Naive B cell (primary cell): ENCODE data around the gene PTPRU. TPM values are rescaled to one million over a fixed set of nuclear protein-coding genes. Genes with fewer than 3 reads are reported as not detected.

Source experiments
- ATAC-seq, 2 donors: fragments of 150-1000 bp; cut with Tn5 transposase; 2 replicates each; pipeline ENCODE4 v1.10.0; 2021; ENCODE audit warnings: low read depth in 2 of 2, mild to moderate bottlenecking in 2 of 2, moderate library complexity in 2 of 2
- DNase-seq: peaks from one replicate; pipeline ENCODE4 v3.0.0; 2022
- H3K27ac Mint-ChIP-seq, 6 donors: one replicate each; pipeline ENCODE4 v1.8.0; 2020 to 2022; ENCODE audit warnings: mild to moderate bottlenecking in 6 of 6, mixed read lengths in 6 of 6, moderate library complexity in 5 of 6, inconsistent platforms in 2 of 6
- H3K27me3 Mint-ChIP-seq, 3 donors: one replicate each; pipeline ENCODE4 v1.8.0; 2021 to 2022; ENCODE audit warnings: mixed read lengths in 3 of 3, mild to moderate bottlenecking in 1 of 3
- H3K36me3 Mint-ChIP-seq, 2 donors: one replicate each; pipeline ENCODE4 v1.8.0; 2020 to 2022; ENCODE audit warnings: mixed read lengths in 2 of 2, inconsistent platforms in 1 of 2, mild to moderate bottlenecking in 1 of 2
- H3K4me1 Mint-ChIP-seq, 3 donors: one replicate each; pipeline ENCODE4 v1.8.0; 2020 to 2022; ENCODE audit warnings: mixed read lengths in 3 of 3, inconsistent platforms in 1 of 3, mild to moderate bottlenecking in 1 of 3, moderate library complexity in 1 of 3
- H3K4me3 Mint-ChIP-seq, 8 donors: one replicate each; pipeline ENCODE4 v1.8.0; 2020 to 2022; ENCODE audit warnings: mild to moderate bottlenecking in 8 of 8, mixed read lengths in 8 of 8, moderate library complexity in 8 of 8, inconsistent platforms in 2 of 8
- H3K9me3 Mint-ChIP-seq, 7 donors: one replicate each; pipeline ENCODE4 v1.8.0; 2020 to 2022; ENCODE audit warnings: mixed read lengths in 7 of 7, mild to moderate bottlenecking in 5 of 7, inconsistent platforms in 2 of 7, moderate library complexity in 1 of 7
- polyA plus RNA-seq, 6 donors: library from polyadenylated mRNA; unstranded; fragments of 300-500 nt; fragmentation: Illumina TruSeq; gene quantifications; one replicate each; pipeline ENCODE4 v1.2.3, GENCODE V29; 2021; ENCODE audit warnings: low read depth in 6 of 6

The PTPRU gene
- polyA plus RNA-seq, 6 donors from 2014 or later, result not detected

GRCh38 chr1:29315876-29316275, 79.6 kb downstream of the PTPRU start:
- DNase-seq (no peak), ATAC-seq (no peak)
- Mint-ChIP-seq H3K4me1 (no peaks in the 10 kb centered on the region), H3K27ac (peak overlapping the region in 1 of 6 donors; percentile 38), H3K36me3 (no peaks in the 10 kb centered on the region), H3K9me3 (no peaks in the 10 kb centered on the region), H3K27me3 (peaks cover 5 to 10% (median 7%) of the 10 kb centered on the region in 3 donors), H3K4me3 (peak overlapping the region in 2 of 8 donors; percentile 10 to 48)

- Mint-ChIP-seq H3K4me1 (no peaks in the 10 kb centered on the region), H3K27me3 (peaks cover 5 to 12% (median 10%) of the 10 kb centered on the region in 3 donors), H3K4me3 (no peak overlapping the region), H3K27ac (no peak overlapping the region), H3K36me3 (no peaks in the 10 kb centered on the region), H3K9me3 (no peaks in the 10 kb centered on the region)
- ATAC-seq (no peak), DNase-seq (no peak)
These were observed 81.0 kb downstream of the PTPRU start for GRCh38 chr1:29317063-29317915.

- DNase-seq, result no peak
- no peaks in the 10 kb centered on the region for H3K36me3 Mint-ChIP-seq
- ATAC-seq, result no peak
- H3K27ac Mint-ChIP-seq, result no peak overlapping the region
- H3K27me3 Mint-ChIP-seq, result peaks cover 5 to 19% (median 10%) of the 10 kb centered on the region in 3 donors
- H3K4me3 Mint-ChIP-seq, result no peak overlapping the region
- H3K9me3 Mint-ChIP-seq, result no peaks in the 10 kb centered on the region
- no peaks in the 10 kb centered on the region for H3K4me1 Mint-ChIP-seq
These were observed 81.7 kb downstream of the PTPRU start for GRCh38 chr1:29317916-29318530.

GRCh38 chr1:29318724-29319123, 82.4 kb downstream of the PTPRU start:
- peak overlapping the region in 1 of 8 donors; percentile 64 for H3K4me3 Mint-ChIP-seq
- H3K9me3 Mint-ChIP-seq, result no peaks in the 10 kb centered on the region
- no peaks in the 10 kb centered on the region for H3K4me1 Mint-ChIP-seq
- no peak overlapping the region for H3K27ac Mint-ChIP-seq
- peaks cover 5 to 19% (median 10%) of the 10 kb centered on the region in 3 donors for H3K27me3 Mint-ChIP-seq
- DNase-seq (no peak), ATAC-seq (no peak)
- H3K36me3 Mint-ChIP-seq, result no peaks in the 10 kb centered on the region

- Mint-ChIP-seq H3K36me3 (no peaks in the 10 kb centered on the region), H3K4me3 (no peak overlapping the region), H3K27me3 (peaks cover 0 to 19% (median 10%) of the 10 kb centered on the region in 3 donors), H3K4me1 (no peaks in the 10 kb centered on the region), H3K27ac (no peak overlapping the region), H3K9me3 (no peaks in the 10 kb centered on the region)
- DNase-seq (no peak), ATAC-seq (no peak)
These were observed 83.2 kb downstream of the PTPRU start for GRCh38 chr1:29319300-29320110.

GRCh38 chr1:29320156-29320940, 84.0 kb downstream of the PTPRU start:
- ATAC-seq (no peak), DNase-seq (no peak)
- Mint-ChIP-seq H3K4me3 (no peak overlapping the region), H3K36me3 (no peaks in the 10 kb centered on the region), H3K27me3 (peaks cover 0 to 19% (median 10%) of the 10 kb centered on the region in 3 donors), H3K9me3 (no peaks in the 10 kb centered on the region), H3K4me1 (no peaks in the 10 kb centered on the region), H3K27ac (no peak overlapping the region)

GRCh38 chr1:29321176-29321575, 84.9 kb downstream of the PTPRU start:
- Mint-ChIP-seq H3K27me3 (peaks cover 0 to 19% (median 10%) of the 10 kb centered on the region in 3 donors), H3K36me3 (no peaks in the 10 kb centered on the region), H3K9me3 (no peaks in the 10 kb centered on the region), H3K27ac (no peak overlapping the region), H3K4me1 (no peaks in the 10 kb centered on the region), H3K4me3 (no peak overlapping the region)
- ATAC-seq (no peak), DNase-seq (no peak)

- no peaks in the 10 kb centered on the region for H3K36me3 Mint-ChIP-seq
- H3K4me3 Mint-ChIP-seq, result no peak overlapping the region
- H3K4me1 Mint-ChIP-seq, result no peaks in the 10 kb centered on the region
- no peak for DNase-seq
- no peak overlapping the region for H3K27ac Mint-ChIP-seq
- peaks cover 0 to 19% (median 6%) of the 10 kb centered on the region in 3 donors for H3K27me3 Mint-ChIP-seq
- H3K9me3 Mint-ChIP-seq, result no peaks in the 10 kb centered on the region
- no peak for ATAC-seq
These were observed 85.9 kb downstream of the PTPRU start for GRCh38 chr1:29322147-29322694.

GRCh38 chr1:29322861-29323585, 86.7 kb downstream of the PTPRU start:
- H3K27ac Mint-ChIP-seq, result no peak overlapping the region
- no peak for ATAC-seq
- no peak for DNase-seq
- peaks cover 0 to 19% (median 6%) of the 10 kb centered on the region in 3 donors for H3K27me3 Mint-ChIP-seq
- H3K9me3 Mint-ChIP-seq, result no peaks in the 10 kb centered on the region
- H3K4me3 Mint-ChIP-seq, result no peak overlapping the region
- H3K36me3 Mint-ChIP-seq, result no peaks in the 10 kb centered on the region
- no peaks in the 10 kb centered on the region for H3K4me1 Mint-ChIP-seq

- H3K9me3 Mint-ChIP-seq, result no peaks in the 10 kb centered on the region
- H3K36me3 Mint-ChIP-seq, result no peaks in the 10 kb centered on the region
- no peak overlapping the region for H3K4me3 Mint-ChIP-seq
- H3K27ac Mint-ChIP-seq, result no peak overlapping the region
- H3K4me1 Mint-ChIP-seq, result no peaks in the 10 kb centered on the region
- no peak for ATAC-seq
- peaks cover 0 to 14% (median 2%) of the 10 kb centered on the region in 3 donors for H3K27me3 Mint-ChIP-seq
- no peak for DNase-seq
These were observed 87.3 kb downstream of the PTPRU start for GRCh38 chr1:29323636-29324035.

- ATAC-seq, result no peak
- H3K36me3 Mint-ChIP-seq, result no peaks in the 10 kb centered on the region
- H3K9me3 Mint-ChIP-seq, result no peaks in the 10 kb centered on the region
- H3K27ac Mint-ChIP-seq, result no peak overlapping the region
- peaks cover 0 to 14% (median 0%) of the 10 kb centered on the region in 3 donors for H3K27me3 Mint-ChIP-seq
- no peaks in the 10 kb centered on the region for H3K4me1 Mint-ChIP-seq
- H3K4me3 Mint-ChIP-seq, result no peak overlapping the region
- DNase-seq, result no peak
These were observed 87.9 kb downstream of the PTPRU start for GRCh38 chr1:29324202-29324601.

- no peak overlapping the region for H3K27ac Mint-ChIP-seq
These were observed 88.5 kb downstream of the PTPRU start for GRCh38 chr1:29324771-29325351.

More at GRCh38 chr1:29324771-29325351, 88.5 kb downstream of the PTPRU start:
- Mint-ChIP-seq H3K36me3 (no peaks in the 10 kb centered on the region), H3K4me1 (no peaks in the 10 kb centered on the region), H3K4me3 (peak overlapping the region in 2 of 8 donors; percentile 41 to 68), H3K9me3 (no peaks in the 10 kb centered on the region), H3K27me3 (peaks cover 1 to 21% (median 6%) of the 10 kb centered on the region in 3 donors)
- DNase-seq (no peak), ATAC-seq (no peak)
